HEK293 (cell line): ENCODE data around the gene RSRC1.

Source experiments
- CTCF ChIA-PET: fragments of 350-600 bp; formaldehyde crosslinking; extraction: SDS; loops from one replicate; lab custom pipeline; 2021; ENCODE audit warnings: antibody characterized with exemption; lab: Yijun Ruan, JAX
- POLR2A ChIA-PET: fragments of 300-600 bp; formaldehyde crosslinking; extraction: SDS; loops from one replicate; lab custom pipeline; 2020; ENCODE audit warnings: antibody characterized with exemption, inconsistent platforms; lab: Yijun Ruan, JAX
- H3K27ac ChIP-seq: fragments of 200-500 bp; sonication (Bioruptor generic); 2 replicates; pipeline ENCODE4 v1.5.1; 2014; ENCODE audit warnings: low read depth, low read length, control low read depth, inconsistent platforms; ENCODE audit errors: extremely low read depth
- H3K36me3 ChIP-seq, 2 experiments: fragments of 200-500 bp in 1 of 2; sonication (Bioruptor generic) in 1 of 2; 1 replicate in 1 of 2; 2 replicates in 1 of 2; pipeline ENCODE4 v1.5.1; 2014 to 2017; ENCODE audit warnings: inconsistent platforms in 2 of 2, low read length in 2 of 2; ENCODE audit not compliant: control insufficient read depth in 2 of 2, insufficient read depth in 1 of 2
- H3K4me1 ChIP-seq: fragments of 200-500 bp; sonication (Bioruptor generic); 2 replicates; pipeline ENCODE4 v1.5.1; 2014; ENCODE audit warnings: mild to moderate bottlenecking, low read length, inconsistent platforms; ENCODE audit not compliant: control insufficient read depth, insufficient read depth
- H3K4me3 ChIP-seq: 2 replicates; pipeline ENCODE4 v1.5.1; 2011; ENCODE audit warnings: low read depth, mild to moderate bottlenecking, control low read depth, low read length, moderate library complexity
- H3K9me3 ChIP-seq: fragments of 200-500 bp; sonication (Bioruptor generic); 2 replicates; pipeline ENCODE4 v1.5.1; 2014; ENCODE audit warnings: low read depth, low read length, inconsistent platforms; ENCODE audit not compliant: control insufficient read depth, insufficient read depth
- GLI2 ChIP-seq: fragments of 450-650 bp; formaldehyde crosslinking; IDR thresholded peaks from 2 replicates; pipeline ENCODE4; 2017; ENCODE audit warnings: missing biosample characterization, missing genetic modification characterization, low read depth, borderline replicate concordance
- KLF16 ChIP-seq: fragments of 450-650 bp; formaldehyde crosslinking; IDR thresholded peaks from 2 replicates; pipeline ENCODE4 v1.5.1; 2017; ENCODE audit warnings: missing biosample characterization, missing genetic modification characterization
- PRDM1 ChIP-seq: fragments of 450-650 bp; formaldehyde crosslinking; IDR thresholded peaks from 2 replicates; pipeline ENCODE4; 2016; ENCODE audit warnings: missing biosample characterization, missing genetic modification characterization
- SCRT1 ChIP-seq: fragments of 450-650 bp; formaldehyde crosslinking; IDR thresholded peaks from 2 replicates; pipeline ENCODE4 v1.5.1; 2016; ENCODE audit warnings: missing biosample characterization, missing genetic modification characterization, borderline replicate concordance
- ZBTB1 ChIP-seq: fragments of 450-650 bp; formaldehyde crosslinking; IDR thresholded peaks from 2 replicates; pipeline ENCODE4 v1.5.1; 2016; ENCODE audit warnings: missing biosample characterization, missing genetic modification characterization
- ZNF214 ChIP-seq: fragments of 450-650 bp; formaldehyde crosslinking; IDR thresholded peaks from 2 replicates; pipeline ENCODE4 v1.5.1; 2017; ENCODE audit warnings: missing biosample characterization, mild to moderate bottlenecking, missing genetic modification characterization, borderline replicate concordance
- ZNF37A ChIP-seq: fragments of 450-650 bp; IDR thresholded peaks from 2 replicates; pipeline ENCODE4 v1.5.1; 2018; ENCODE audit warnings: missing biosample characterization, missing genetic modification characterization
- ZNF394 ChIP-seq: fragments of 450-650 bp; formaldehyde crosslinking; IDR thresholded peaks from 2 replicates; pipeline ENCODE4 v1.5.1; 2016; ENCODE audit warnings: missing biosample characterization, missing genetic modification characterization, mild to moderate bottlenecking, moderate library complexity, borderline replicate concordance
- ZNF404 ChIP-seq: fragments of 450-650 bp; formaldehyde crosslinking; IDR thresholded peaks from 2 replicates; pipeline ENCODE4 v1.5.1; 2017; ENCODE audit warnings: missing biosample characterization, missing genetic modification characterization
- ZNF48 ChIP-seq: fragments of 450-650 bp; formaldehyde crosslinking; IDR thresholded peaks from 2 replicates; pipeline ENCODE4 v1.5.1; 2016; ENCODE audit warnings: missing biosample characterization, missing genetic modification characterization
- ZNF548 ChIP-seq: fragments of 450-650 bp; formaldehyde crosslinking; IDR thresholded peaks from 2 replicates; pipeline ENCODE4 v1.5.1; 2016; ENCODE audit warnings: missing biosample characterization, missing genetic modification characterization
- ZNF76 ChIP-seq: fragments of 450-650 bp; formaldehyde crosslinking; IDR thresholded peaks from 2 replicates; pipeline ENCODE4; 2016; ENCODE audit warnings: low read depth, missing biosample characterization, missing genetic modification characterization, borderline replicate concordance
- ZNF792 ChIP-seq: fragments of 450-650 bp; formaldehyde crosslinking; IDR thresholded peaks from 2 replicates; pipeline ENCODE4 v1.5.1; 2016; ENCODE audit warnings: missing biosample characterization, missing genetic modification characterization
- TF ChIP-seq, protein P1 (sequence below): fragments of 450-650 bp; formaldehyde crosslinking; IDR thresholded peaks from 2 replicates; pipeline ENCODE4 v1.5.1; 2016; ENCODE audit warnings: missing biosample characterization, missing genetic modification characterization, low read depth
- TF ChIP-seq, protein P2 (sequence below): fragments of 450-650 bp; formaldehyde crosslinking; IDR thresholded peaks from 2 replicates; pipeline ENCODE4 v1.5.1; 2016; ENCODE audit warnings: missing biosample characterization, missing genetic modification characterization
- TF ChIP-seq, protein P3 (sequence below): fragments of 450-650 bp; formaldehyde crosslinking; IDR thresholded peaks from 2 replicates; pipeline ENCODE4 v1.5.1; 2017; ENCODE audit warnings: missing biosample characterization, missing genetic modification characterization
- TF ChIP-seq, protein P4 (sequence below): fragments of 450-650 bp; formaldehyde crosslinking; IDR thresholded peaks from 2 replicates; pipeline ENCODE4 v1.5.1; 2016; ENCODE audit warnings: missing biosample characterization, missing genetic modification characterization, borderline replicate concordance
- TF ChIP-seq, protein P5 (sequence below): fragments of 450-650 bp; formaldehyde crosslinking; IDR thresholded peaks from 2 replicates; pipeline ENCODE4 v1.5.1; 2016; ENCODE audit warnings: missing biosample characterization, missing genetic modification characterization
- TF ChIP-seq, protein P6 (sequence below): fragments of 450-650 bp; formaldehyde crosslinking; IDR thresholded peaks from 2 replicates; pipeline ENCODE4 v1.5.1; 2016; ENCODE audit warnings: missing biosample characterization, missing genetic modification characterization

Gene RSRC1

DNA sequence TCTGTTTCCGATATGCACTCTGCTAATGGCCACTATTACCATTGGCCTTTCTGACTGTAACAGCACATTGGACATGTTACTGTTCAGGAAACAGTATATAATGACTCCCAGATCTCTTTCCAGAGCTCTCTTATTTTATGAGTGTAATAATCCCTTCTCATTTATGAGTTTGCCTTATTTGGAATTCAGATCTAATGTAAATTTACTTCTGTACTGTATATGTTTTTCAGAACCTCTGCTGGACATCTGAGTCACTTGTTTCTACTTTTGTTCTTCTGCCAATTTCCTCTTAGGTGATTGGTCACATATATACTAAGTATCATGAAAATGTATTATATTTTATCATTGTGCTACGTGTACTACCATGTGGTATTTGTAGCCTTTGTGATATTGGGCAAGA, 30.5 kb downstream of the RSRC1 start:
- no peaks in the 10 kb centered on the region for H3K9me3 ChIP-seq
- H3K27ac ChIP-seq, result no peak overlapping the region
- peaks cover 0 to 10% of the 10 kb centered on the region in 2 experiments; a peak in 1 of 3 replicates for H3K36me3 ChIP-seq
- POLR2A ChIA-PET, result no interaction called here
- no peaks in the 10 kb centered on the region for H3K4me1 ChIP-seq
- no peak overlapping the region for H3K4me3 ChIP-seq
- TF ChIP-seq PRDM1 (tag by site-specific recombination) (no peak), GLI2 (tag by site-specific recombination) (no peak), ZBTB1 (tag by site-specific recombination) (no peak), ZNF214 (tag by site-specific recombination) (no peak), ZNF404 (no peak), SCRT1 (tag by site-specific recombination) (no peak), ZNF548 (tag by site-specific recombination) (no peak), ZNF76 (tag by site-specific recombination) (no peak), ZNF394 (tag by site-specific recombination) (no peak), ZNF37A (tag by site-specific recombination) (no peak), KLF16 (tag by site-specific recombination) (no peak), ZNF792 (tag by site-specific recombination) (no peak), ZNF48 (tag by site-specific recombination) (no peak)
- TF ChIP-seq, protein P1, sequence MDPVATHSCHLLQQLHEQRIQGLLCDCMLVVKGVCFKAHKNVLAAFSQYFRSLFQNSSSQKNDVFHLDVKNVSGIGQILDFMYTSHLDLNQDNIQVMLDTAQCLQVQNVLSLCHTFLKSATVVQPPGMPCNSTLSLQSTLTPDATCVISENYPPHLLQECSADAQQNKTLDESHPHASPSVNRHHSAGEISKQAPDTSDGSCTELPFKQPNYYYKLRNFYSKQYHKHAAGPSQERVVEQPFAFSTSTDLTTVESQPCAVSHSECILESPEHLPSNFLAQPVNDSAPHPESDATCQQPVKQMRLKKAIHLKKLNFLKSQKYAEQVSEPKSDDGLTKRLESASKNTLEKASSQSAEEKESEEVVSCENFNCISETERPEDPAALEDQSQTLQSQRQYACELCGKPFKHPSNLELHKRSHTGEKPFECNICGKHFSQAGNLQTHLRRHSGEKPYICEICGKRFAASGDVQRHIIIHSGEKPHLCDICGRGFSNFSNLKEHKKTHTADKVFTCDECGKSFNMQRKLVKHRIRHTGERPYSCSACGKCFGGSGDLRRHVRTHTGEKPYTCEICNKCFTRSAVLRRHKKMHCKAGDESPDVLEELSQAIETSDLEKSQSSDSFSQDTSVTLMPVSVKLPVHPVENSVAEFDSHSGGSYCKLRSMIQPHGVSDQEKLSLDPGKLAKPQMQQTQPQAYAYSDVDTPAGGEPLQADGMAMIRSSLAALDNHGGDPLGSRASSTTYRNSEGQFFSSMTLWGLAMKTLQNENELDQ (tag by site-specific recombination), result no peak
- TF ChIP-seq, protein P2, sequence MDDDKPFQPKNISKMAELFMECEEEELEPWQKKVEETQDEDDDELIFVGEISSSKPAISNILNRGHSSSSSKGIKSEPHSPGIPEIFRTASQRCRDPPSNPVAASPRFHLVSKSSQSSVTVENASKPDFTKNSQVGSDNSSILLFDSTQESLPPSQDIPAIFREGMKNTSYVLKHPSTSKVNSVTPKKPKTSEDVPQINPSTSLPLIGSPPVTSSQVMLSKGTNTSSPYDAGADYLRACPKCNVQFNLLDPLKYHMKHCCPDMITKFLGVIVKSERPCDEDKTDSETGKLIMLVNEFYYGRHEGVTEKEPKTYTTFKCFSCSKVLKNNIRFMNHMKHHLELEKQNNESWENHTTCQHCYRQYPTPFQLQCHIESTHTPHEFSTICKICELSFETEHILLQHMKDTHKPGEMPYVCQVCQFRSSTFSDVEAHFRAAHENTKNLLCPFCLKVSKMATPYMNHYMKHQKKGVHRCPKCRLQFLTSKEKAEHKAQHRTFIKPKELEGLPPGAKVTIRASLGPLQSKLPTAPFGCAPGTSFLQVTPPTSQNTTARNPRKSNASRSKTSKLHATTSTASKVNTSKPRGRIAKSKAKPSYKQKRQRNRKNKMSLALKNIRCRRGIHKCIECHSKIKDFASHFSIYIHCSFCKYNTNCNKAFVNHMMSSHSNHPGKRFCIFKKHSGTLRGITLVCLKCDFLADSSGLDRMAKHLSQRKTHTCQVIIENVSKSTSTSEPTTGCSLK (tag by site-specific recombination), result no peak
- TF ChIP-seq, protein P3, sequence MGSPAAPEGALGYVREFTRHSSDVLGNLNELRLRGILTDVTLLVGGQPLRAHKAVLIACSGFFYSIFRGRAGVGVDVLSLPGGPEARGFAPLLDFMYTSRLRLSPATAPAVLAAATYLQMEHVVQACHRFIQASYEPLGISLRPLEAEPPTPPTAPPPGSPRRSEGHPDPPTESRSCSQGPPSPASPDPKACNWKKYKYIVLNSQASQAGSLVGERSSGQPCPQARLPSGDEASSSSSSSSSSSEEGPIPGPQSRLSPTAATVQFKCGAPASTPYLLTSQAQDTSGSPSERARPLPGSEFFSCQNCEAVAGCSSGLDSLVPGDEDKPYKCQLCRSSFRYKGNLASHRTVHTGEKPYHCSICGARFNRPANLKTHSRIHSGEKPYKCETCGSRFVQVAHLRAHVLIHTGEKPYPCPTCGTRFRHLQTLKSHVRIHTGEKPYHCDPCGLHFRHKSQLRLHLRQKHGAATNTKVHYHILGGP (tag by site-specific recombination), result no peak
- TF ChIP-seq, protein P4, sequence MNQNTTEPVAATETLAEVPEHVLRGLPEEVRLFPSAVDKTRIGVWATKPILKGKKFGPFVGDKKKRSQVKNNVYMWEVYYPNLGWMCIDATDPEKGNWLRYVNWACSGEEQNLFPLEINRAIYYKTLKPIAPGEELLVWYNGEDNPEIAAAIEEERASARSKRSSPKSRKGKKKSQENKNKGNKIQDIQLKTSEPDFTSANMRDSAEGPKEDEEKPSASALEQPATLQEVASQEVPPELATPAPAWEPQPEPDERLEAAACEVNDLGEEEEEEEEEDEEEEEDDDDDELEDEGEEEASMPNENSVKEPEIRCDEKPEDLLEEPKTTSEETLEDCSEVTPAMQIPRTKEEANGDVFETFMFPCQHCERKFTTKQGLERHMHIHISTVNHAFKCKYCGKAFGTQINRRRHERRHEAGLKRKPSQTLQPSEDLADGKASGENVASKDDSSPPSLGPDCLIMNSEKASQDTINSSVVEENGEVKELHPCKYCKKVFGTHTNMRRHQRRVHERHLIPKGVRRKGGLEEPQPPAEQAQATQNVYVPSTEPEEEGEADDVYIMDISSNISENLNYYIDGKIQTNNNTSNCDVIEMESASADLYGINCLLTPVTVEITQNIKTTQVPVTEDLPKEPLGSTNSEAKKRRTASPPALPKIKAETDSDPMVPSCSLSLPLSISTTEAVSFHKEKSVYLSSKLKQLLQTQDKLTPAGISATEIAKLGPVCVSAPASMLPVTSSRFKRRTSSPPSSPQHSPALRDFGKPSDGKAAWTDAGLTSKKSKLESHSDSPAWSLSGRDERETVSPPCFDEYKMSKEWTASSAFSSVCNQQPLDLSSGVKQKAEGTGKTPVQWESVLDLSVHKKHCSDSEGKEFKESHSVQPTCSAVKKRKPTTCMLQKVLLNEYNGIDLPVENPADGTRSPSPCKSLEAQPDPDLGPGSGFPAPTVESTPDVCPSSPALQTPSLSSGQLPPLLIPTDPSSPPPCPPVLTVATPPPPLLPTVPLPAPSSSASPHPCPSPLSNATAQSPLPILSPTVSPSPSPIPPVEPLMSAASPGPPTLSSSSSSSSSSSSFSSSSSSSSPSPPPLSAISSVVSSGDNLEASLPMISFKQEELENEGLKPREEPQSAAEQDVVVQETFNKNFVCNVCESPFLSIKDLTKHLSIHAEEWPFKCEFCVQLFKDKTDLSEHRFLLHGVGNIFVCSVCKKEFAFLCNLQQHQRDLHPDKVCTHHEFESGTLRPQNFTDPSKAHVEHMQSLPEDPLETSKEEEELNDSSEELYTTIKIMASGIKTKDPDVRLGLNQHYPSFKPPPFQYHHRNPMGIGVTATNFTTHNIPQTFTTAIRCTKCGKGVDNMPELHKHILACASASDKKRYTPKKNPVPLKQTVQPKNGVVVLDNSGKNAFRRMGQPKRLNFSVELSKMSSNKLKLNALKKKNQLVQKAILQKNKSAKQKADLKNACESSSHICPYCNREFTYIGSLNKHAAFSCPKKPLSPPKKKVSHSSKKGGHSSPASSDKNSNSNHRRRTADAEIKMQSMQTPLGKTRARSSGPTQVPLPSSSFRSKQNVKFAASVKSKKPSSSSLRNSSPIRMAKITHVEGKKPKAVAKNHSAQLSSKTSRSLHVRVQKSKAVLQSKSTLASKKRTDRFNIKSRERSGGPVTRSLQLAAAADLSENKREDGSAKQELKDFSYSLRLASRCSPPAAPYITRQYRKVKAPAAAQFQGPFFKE, result no peak
- TF ChIP-seq, protein P5, sequence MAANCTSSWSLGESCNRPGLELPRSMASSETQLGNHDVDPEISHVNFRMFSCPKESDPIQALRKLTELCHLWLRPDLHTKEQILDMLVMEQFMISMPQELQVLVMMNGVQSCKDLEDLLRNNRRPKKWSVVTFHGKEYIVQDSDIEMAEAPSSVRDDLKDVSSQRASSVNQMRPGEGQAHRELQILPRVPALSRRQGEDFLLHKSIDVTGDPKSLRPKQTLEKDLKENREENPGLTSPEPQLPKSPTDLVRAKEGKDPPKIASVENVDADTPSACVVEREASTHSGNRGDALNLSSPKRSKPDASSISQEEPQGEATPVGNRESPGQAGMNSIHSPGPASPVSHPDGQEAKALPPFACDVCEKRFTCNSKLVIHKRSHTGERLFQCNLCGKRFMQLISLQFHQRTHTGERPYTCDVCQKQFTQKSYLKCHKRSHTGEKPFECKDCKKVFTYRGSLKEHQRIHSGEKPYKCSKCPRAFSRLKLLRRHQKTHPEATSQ (tag by site-specific recombination), result no peak
- TF ChIP-seq, protein P6, sequence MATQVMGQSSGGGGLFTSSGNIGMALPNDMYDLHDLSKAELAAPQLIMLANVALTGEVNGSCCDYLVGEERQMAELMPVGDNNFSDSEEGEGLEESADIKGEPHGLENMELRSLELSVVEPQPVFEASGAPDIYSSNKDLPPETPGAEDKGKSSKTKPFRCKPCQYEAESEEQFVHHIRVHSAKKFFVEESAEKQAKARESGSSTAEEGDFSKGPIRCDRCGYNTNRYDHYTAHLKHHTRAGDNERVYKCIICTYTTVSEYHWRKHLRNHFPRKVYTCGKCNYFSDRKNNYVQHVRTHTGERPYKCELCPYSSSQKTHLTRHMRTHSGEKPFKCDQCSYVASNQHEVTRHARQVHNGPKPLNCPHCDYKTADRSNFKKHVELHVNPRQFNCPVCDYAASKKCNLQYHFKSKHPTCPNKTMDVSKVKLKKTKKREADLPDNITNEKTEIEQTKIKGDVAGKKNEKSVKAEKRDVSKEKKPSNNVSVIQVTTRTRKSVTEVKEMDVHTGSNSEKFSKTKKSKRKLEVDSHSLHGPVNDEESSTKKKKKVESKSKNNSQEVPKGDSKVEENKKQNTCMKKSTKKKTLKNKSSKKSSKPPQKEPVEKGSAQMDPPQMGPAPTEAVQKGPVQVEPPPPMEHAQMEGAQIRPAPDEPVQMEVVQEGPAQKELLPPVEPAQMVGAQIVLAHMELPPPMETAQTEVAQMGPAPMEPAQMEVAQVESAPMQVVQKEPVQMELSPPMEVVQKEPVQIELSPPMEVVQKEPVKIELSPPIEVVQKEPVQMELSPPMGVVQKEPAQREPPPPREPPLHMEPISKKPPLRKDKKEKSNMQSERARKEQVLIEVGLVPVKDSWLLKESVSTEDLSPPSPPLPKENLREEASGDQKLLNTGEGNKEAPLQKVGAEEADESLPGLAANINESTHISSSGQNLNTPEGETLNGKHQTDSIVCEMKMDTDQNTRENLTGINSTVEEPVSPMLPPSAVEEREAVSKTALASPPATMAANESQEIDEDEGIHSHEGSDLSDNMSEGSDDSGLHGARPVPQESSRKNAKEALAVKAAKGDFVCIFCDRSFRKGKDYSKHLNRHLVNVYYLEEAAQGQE (tag by site-specific recombination), result no peak
- CTCF ChIA-PET, result no interaction called here
